C4-2B (cell line): ENCODE results near the gene FGFRL1.

Experiments
- H3K27ac ChIP-seq: fragments of 450-650 bp; 2 replicates; pipeline ENCODE4 v1.5.1; 2017
- ZFX ChIP-seq: fragments of 450-650 bp; IDR thresholded peaks from 2 replicates; pipeline ENCODE4 v1.6.1; 2017
- TF ChIP-seq, protein P1 (sequence below): fragments of 450-650 bp; conservative IDR thresholded peaks from 2 replicates; pipeline ENCODE4 v1.5.1; 2017; ENCODE audit warnings: mild to moderate bottlenecking

The FGFRL1 gene, protein sequence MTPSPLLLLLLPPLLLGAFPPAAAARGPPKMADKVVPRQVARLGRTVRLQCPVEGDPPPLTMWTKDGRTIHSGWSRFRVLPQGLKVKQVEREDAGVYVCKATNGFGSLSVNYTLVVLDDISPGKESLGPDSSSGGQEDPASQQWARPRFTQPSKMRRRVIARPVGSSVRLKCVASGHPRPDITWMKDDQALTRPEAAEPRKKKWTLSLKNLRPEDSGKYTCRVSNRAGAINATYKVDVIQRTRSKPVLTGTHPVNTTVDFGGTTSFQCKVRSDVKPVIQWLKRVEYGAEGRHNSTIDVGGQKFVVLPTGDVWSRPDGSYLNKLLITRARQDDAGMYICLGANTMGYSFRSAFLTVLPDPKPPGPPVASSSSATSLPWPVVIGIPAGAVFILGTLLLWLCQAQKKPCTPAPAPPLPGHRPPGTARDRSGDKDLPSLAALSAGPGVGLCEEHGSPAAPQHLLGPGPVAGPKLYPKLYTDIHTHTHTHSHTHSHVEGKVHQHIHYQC

DNA sequence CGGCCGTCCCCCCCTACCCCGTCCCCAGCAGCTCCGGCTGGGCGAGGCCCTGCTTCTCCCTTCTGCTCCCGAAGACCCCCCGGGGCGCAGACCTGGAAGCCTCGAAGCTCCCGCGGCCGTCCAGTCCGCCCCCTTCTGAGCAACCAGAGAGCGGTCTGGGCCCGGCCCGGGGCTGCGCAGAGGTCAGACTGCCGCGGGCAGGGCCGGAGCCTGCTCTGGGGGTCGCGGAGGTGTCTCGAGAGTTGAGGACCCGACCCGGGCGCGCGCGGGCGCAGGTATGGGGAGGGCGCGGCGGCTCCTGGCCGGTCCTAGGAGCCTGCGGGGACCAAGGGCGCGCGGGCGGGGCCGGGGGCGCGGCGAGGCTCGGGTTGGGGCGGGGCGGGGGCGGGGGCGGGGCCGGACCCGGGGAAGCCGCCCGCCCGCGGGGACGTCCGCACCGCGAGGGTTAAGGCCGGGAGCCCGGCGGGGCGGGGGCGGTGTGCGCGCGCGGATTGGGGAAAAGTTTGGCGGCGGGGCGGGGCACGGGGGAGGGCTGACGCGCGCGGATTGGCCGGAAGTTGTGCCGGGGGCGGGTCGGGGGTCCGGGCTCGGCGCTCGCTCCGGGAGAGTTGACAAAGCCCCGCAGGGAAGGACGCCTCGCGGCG, at the start of gene FGFRL1:
Gene FGFRL1, plus strand, starts transcription at position 605 of the 644 bp plus-strand sequence. CDS start 860 bp downstream, outside the sequence.
- H3K27ac ChIP-seq: peak within 1 kb of the TSS; percentile 77
- TF ChIP-seq, protein P1, sequence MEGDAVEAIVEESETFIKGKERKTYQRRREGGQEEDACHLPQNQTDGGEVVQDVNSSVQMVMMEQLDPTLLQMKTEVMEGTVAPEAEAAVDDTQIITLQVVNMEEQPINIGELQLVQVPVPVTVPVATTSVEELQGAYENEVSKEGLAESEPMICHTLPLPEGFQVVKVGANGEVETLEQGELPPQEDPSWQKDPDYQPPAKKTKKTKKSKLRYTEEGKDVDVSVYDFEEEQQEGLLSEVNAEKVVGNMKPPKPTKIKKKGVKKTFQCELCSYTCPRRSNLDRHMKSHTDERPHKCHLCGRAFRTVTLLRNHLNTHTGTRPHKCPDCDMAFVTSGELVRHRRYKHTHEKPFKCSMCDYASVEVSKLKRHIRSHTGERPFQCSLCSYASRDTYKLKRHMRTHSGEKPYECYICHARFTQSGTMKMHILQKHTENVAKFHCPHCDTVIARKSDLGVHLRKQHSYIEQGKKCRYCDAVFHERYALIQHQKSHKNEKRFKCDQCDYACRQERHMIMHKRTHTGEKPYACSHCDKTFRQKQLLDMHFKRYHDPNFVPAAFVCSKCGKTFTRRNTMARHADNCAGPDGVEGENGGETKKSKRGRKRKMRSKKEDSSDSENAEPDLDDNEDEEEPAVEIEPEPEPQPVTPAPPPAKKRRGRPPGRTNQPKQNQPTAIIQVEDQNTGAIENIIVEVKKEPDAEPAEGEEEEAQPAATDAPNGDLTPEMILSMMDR: no peak
- no peak for TF ChIP-seq ZFX

DNA sequence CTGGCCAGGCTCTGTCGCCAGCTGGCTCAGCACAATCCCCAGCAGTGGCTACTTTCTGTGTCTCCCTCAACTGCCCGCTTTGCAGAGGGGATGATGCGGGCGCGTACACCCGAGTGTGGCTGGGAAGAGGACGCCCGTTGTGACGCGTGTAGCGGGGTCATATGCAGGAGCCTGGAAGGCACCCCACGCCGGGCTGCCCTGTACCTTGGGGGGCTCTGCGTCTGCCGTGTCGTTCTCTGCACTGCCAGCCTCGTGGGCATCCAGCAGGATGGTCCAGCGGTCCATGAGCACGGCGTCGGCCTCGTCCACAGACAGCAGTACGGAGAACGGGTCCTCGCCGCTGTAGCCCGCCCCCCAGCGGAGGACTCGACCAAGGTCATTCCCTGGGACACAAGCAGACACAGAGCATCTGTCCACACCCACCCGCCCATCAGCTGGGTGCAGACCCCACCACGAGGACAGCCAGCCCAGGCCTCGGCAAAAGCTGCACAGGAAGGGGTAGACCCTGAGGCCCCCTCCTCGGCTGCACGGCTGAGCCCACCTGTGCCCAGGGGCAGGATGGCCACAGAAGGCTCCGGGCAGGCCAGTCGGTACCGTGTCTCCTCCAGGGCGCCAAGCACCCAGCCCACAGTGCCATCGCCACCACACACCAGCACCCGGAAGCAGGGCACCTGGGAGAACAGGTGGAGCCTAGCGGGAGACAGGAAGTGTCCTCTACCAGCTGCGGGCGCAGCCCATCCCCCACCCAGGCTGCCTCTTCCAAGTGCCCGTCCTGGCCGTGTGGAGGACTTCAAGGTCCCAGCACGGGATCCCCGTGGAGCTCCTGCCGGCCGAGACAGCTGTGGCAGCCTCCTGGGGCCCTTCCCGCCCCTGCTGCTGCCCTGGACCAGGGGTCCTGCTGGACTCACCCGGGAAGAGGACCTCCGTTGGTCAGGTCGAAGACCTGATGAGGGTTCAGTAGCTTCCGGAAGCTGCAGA, 48.9 kb upstream of the FGFRL1 start:
- peak overlapping the region; percentile 91 for H3K27ac ChIP-seq
- no peak for TF ChIP-seq ZFX
- TF ChIP-seq, protein P1: no peak; the same call in 1 of the 2 replicates

DNA sequence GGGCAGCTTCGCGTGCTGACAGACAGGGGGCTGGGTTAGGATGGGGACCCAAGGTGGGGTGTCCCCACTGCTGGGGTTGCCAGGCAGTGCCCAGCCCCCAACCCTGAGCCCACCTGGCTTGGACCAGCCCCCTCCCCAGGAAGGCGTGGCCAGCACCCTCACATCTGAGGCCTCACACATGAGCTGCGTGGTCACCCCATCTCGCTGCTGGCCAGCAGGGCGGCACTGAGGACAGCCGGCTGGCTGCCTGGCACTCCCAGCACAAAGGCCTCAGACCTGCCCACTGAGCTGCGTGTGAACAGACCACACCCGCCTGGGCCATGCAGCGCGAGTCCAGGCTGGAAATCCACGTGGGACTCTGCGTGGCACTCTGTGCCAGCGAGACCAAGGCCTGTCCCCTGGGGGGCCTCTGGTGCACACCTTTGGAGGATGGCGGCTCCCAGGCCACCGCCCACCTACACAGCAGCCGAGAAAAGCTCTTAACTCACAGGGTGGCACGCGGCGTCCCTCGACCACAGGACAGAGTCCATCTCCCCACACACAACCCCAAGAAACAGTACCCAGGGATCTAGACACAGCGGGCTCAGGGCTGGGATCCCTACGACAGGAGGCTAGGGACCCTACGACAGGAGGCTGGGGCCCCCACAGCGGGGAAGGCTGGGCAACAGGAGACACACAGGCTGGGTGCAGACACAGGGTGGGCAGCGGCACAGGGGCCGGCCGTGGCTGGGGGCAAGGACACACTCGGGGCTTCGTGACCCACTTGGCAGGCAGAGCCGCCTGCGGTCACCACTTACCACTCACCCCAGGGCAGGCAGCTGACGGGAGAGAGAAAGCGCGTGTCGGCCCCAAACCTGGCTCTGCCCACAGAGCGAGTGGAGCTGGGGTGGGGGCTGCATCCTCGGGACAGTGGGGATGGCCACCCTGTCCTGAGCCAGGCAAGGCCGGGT, 47.9 kb upstream of the FGFRL1 start:
- TF ChIP-seq ZFX: 0 out of 2 replicates have a peak, but pooled peaks have one; percentile 3
- TF ChIP-seq, protein P1: no peak

DNA sequence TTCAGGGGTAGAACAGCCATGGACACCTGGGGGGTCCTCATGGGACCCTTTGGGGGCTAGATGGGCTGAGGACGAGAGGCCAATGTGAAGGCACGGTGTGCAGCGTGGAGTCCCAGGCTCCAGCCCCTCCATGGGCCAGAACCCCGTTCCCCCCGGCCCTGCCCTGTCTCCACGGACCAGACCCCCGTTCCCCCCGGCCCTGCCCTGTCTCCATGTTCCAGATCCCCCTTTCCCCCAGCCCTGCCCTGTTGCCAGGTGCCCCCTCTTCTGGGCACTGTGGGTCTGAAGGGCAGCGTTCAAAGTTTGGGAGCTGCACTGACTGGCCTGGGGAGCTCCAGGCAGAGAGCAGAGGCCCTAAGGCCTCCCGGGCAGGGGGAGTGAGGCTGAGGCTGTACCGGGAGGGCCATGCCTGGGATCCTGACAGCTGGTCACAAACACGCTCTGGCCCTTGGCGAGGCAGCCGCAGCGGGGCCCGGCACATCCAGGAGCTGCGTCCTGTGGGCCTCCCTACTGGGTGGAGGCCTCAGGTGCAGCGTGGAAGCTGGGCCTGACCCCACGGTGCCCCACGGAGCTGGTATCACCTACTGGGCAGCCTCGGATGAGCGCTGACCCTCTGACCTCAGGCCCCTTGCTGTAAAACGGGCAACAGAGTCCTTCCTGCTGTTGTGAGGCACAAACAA, 46.9 kb upstream of the FGFRL1 start:
- no peak for TF ChIP-seq ZFX
- TF ChIP-seq, protein P1: no peak
- H3K27ac ChIP-seq: peak overlapping the region; percentile 91; the same call in 1 of the 2 replicates

More for the DNA sequence above, 47.9 kb upstream of the FGFRL1 start:
- peak overlapping the region; percentile 91 for H3K27ac ChIP-seq

DNA sequence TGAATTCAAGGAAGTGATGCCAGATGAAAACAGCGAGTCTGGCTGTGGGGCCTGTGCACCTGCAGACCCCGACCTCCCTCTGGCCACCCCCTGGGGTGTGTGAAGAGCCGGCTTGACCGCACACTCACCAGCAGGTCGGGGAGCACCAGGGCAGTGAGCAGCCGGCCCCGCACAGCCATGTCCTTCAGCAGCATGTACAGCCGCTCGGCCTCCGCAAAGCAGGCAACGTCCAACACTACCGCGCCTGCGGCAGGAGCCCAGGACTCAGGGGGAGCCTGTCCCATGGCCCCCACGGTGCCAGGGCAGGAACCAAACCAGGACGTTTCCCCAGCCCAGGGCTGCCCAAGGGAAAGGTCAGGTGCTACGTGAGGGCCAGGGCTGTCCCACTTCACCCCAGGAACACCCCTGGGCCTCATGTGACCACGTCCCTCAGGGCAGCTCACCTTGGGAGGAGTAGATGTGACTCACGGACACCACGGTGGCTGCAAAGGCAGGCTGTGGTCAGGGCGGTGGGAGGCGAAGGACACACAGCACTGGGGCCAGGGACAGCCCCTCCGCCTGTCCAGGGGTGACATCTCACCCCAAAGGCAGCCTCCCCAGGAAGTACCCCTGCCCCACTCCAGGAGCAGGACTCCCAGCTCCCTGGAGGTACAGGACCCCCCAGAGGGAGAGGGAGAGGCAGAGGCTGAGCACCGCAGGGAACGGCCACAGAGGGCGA, 46.2 kb upstream of the FGFRL1 start:
- H3K27ac ChIP-seq: no peak overlapping the region; the same call in 1 of the 2 replicates
- TF ChIP-seq ZFX: no peak
- TF ChIP-seq, protein P1: no peak
